OCI-LY1 (cell line): ENCODE data around the gene DCDC1.

Experiments used
- H2AFZ ChIP-seq: fragments of 200-600 bp; sonication (generic), shearing (Covaris generic); 2 replicates; pipeline ENCODE4 v1.6.0; 2014; ENCODE audit warnings: antibody characterized with exemption, mild to moderate bottlenecking, low read length
- H3F3A ChIP-seq: fragments of 200-600 bp; sonication (generic), shearing (Covaris generic); 2 replicates; pipeline ENCODE4 v1.6.0; 2014; ENCODE audit warnings: mild to moderate bottlenecking, antibody characterized with exemption, low read length, moderate library complexity; ENCODE audit not compliant: insufficient read depth
- H3K27ac ChIP-seq: fragments of 200-600 bp; sonication (generic); 2 replicates; pipeline ENCODE4 v1.5.1; 2014; ENCODE audit warnings: low read length, mixed run types, mild to moderate bottlenecking, low read depth; ENCODE audit not compliant: poor library complexity, severe bottlenecking
- H3K27me3 ChIP-seq: fragments of 200-600 bp; sonication (generic); 2 replicates; pipeline ENCODE4 v1.6.0; 2014; ENCODE audit warnings: antibody characterized with exemption, mild to moderate bottlenecking, low read length, moderate library complexity; ENCODE audit not compliant: insufficient read depth
- H3K36me3 ChIP-seq: fragments of 200-600 bp; sonication (generic); 2 replicates; pipeline ENCODE4 v1.6.1; 2014; ENCODE audit warnings: mild to moderate bottlenecking, antibody characterized with exemption, low read length, moderate library complexity, mixed read lengths; ENCODE audit not compliant: insufficient read depth
- H3K4me1 ChIP-seq: fragments of 200-600 bp; sonication (generic); 2 replicates; pipeline ENCODE4 v1.5.1; 2014; ENCODE audit warnings: mild to moderate bottlenecking, low read length, moderate library complexity; ENCODE audit not compliant: insufficient read depth, severe bottlenecking
- H3K4me2 ChIP-seq: fragments of 200-600 bp; sonication (generic), shearing (Covaris generic); 2 replicates; pipeline ENCODE4 v1.6.1; 2014; ENCODE audit warnings: low read length
- H3K4me3 ChIP-seq: fragments of 200-600 bp; sonication (generic); 2 replicates; pipeline ENCODE4 v1.5.1; 2014; ENCODE audit warnings: low read length, low read depth, mild to moderate bottlenecking, mixed read lengths; ENCODE audit not compliant: poor library complexity, severe bottlenecking
- H3K79me2 ChIP-seq: fragments of 200-600 bp; shearing (Covaris generic); 2 replicates; pipeline ENCODE4 v1.6.1; 2016; ENCODE audit warnings: mixed run types, low read length, mixed read lengths; ENCODE audit not compliant: insufficient read depth
- H3K9ac ChIP-seq: fragments of 200-600 bp; sonication (generic), shearing (Covaris generic); 2 replicates; pipeline ENCODE4 v1.6.1; 2014; ENCODE audit warnings: mild to moderate bottlenecking, low read length, mixed read lengths
- H3K9me2 ChIP-seq: fragments of 200-600 bp; sonication (generic), shearing (Covaris generic); 2 replicates; pipeline ENCODE4 v1.6.1; 2014; ENCODE audit warnings: low read depth, mild to moderate bottlenecking, low read length, mixed read lengths
- H3K9me3 ChIP-seq: fragments of 200-600 bp; shearing (Covaris generic); 2 replicates; pipeline ENCODE4 v1.6.1; 2014; ENCODE audit warnings: low read length, mixed read lengths
- H4K20me1 ChIP-seq: fragments of 200-600 bp; sonication (generic), shearing (Covaris generic); 2 replicates; pipeline ENCODE4 v1.6.0; 2016; ENCODE audit warnings: mild to moderate bottlenecking, low read length; ENCODE audit not compliant: insufficient read depth
- CTCF ChIP-seq: fragments of 200-600 bp; sonication (generic), shearing (Covaris generic); IDR thresholded peaks from 2 replicates; pipeline ENCODE4 v1.5.1; 2017; ENCODE audit warnings: mild to moderate bottlenecking, antibody characterized with exemption, low read length, moderate library complexity, mixed read lengths
- EZH2 ChIP-seq: fragments of 200-600 bp; sonication (generic), shearing (Covaris generic); IDR thresholded peaks from 2 replicates; pipeline ENCODE4 v1.8.0; 2017; ENCODE audit warnings: borderline replicate concordance, mixed run types, mild to moderate bottlenecking, antibody characterized with exemption, low read length, moderate library complexity, mixed read lengths

DCDC1 gene

GRCh38 chr11:31118566-31118965 lies 251.0 kb downstream of the DCDC1 start:
- no peaks in the 10 kb centered on the region for H3K79me2 ChIP-seq
- H3K27ac ChIP-seq: no peak overlapping the region
- H2AFZ ChIP-seq: no peak overlapping the region
- no peaks in the 10 kb centered on the region for H3F3A ChIP-seq
- no peak overlapping the region for H3K9ac ChIP-seq
- H3K4me1 ChIP-seq: no peaks in the 10 kb centered on the region
- no peaks in the 10 kb centered on the region for H3K27me3 ChIP-seq
- no peaks in the 10 kb centered on the region for H3K9me3 ChIP-seq
- no peaks in the 10 kb centered on the region for H4K20me1 ChIP-seq
- no peak overlapping the region for H3K4me3 ChIP-seq
- H3K9me2 ChIP-seq: no peaks in the 10 kb centered on the region
- no peak overlapping the region for H3K4me2 ChIP-seq
- TF ChIP-seq EZH2: no peak
- TF ChIP-seq CTCF: no peak
- H3K36me3 ChIP-seq: no peaks in the 10 kb centered on the region

- no peaks in the 10 kb centered on the region for H3F3A ChIP-seq
- no peak overlapping the region for H3K4me3 ChIP-seq
- no peaks in the 10 kb centered on the region for H3K4me1 ChIP-seq
- no peak overlapping the region for H3K9ac ChIP-seq
- TF ChIP-seq CTCF: no peak
- no peak for TF ChIP-seq EZH2
- H2AFZ ChIP-seq: no peak overlapping the region
- H3K36me3 ChIP-seq: no peaks in the 10 kb centered on the region
- H3K79me2 ChIP-seq: no peaks in the 10 kb centered on the region
- no peak overlapping the region for H3K4me2 ChIP-seq
- no peak overlapping the region for H3K27ac ChIP-seq
- H3K9me3 ChIP-seq: no peaks in the 10 kb centered on the region
- H4K20me1 ChIP-seq: no peaks in the 10 kb centered on the region
- no peaks in the 10 kb centered on the region for H3K27me3 ChIP-seq
- H3K9me2 ChIP-seq: no peaks in the 10 kb centered on the region
Measured at GRCh38 chr11:31117038-31117437, 252.5 kb downstream of the DCDC1 start.

GRCh38 chr11:31114442-31114841 lies 255.1 kb downstream of the DCDC1 start:
- TF ChIP-seq CTCF (no peak), EZH2 (no peak)
- no peak overlapping the region for H3K27ac ChIP-seq
- H4K20me1 ChIP-seq: no peaks in the 10 kb centered on the region

More at GRCh38 chr11:31114442-31114841, 255.1 kb downstream of the DCDC1 start:
- no peaks in the 10 kb centered on the region for H3K27me3 ChIP-seq
- H3K4me1 ChIP-seq: no peaks in the 10 kb centered on the region
- H3K9ac ChIP-seq: no peak overlapping the region
- H3K4me2 ChIP-seq: no peak overlapping the region
- no peaks in the 10 kb centered on the region for H3K36me3 ChIP-seq
- no peak overlapping the region for H3K4me3 ChIP-seq
- no peaks in the 10 kb centered on the region for H3K79me2 ChIP-seq
- H2AFZ ChIP-seq: no peak overlapping the region
- no peaks in the 10 kb centered on the region for H3F3A ChIP-seq
- no peaks in the 10 kb centered on the region for H3K9me3 ChIP-seq
- no peaks in the 10 kb centered on the region for H3K9me2 ChIP-seq
